ENCODE data around the gene ERGIC1. TPM values are rescaled to one million over a fixed set of nuclear protein-coding genes. Genes with fewer than 3 reads are reported as not detected.

Gene ERGIC1
- total and polyA plus RNA-seq, 10 of the 15 experiments (the other 5 are each of a cell fraction or from before 2014, with no cell fraction given): 8.8 to 104 (median 76.3) TPM

DNA sequence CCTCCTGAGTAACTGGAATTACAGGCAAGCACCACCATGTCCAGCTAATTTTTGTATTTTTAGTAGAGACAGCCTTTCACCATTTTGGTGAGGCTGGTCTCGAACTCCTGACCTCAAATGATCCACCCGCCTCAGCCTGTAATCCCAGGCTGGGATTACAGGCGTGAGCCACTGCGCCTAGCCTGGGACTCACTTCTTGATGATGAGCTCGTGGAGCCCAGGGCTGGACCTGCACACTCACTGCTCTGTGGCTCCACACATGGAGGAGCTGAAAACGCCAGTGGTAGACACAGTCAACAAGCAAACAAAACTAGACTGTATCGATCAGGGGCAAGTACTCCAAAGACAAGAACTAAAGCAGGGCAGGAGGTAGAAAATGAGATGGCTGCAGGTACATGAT is 65.4 kb downstream of the ERGIC1 start:
- no peak overlapping the region for H3K27ac ChIP-seq (ENCODE audit: control insufficient read depth, insufficient read depth)
- FAIRE-seq (no peak), ATAC-seq (no peak), DNase-seq (ENCODE audit: low read depth, low spot score) (no peak)
- POLR2A ChIA-PET: no interaction called here
- no peak overlapping the region for H3K4me2 ChIP-seq (ENCODE audit: control insufficient read depth, insufficient read depth)
- no peak overlapping the region for H3K9ac ChIP-seq (ENCODE audit: control insufficient read depth, insufficient read depth, low read length)
- no peaks in the 10 kb centered on the region for H3K27me3 ChIP-seq (replicated peaks in 1 of 2; ENCODE audit: control insufficient read depth in 2 of 2, insufficient read depth in 2 of 2, low read length in 1 of 2)
- no peak overlapping the region for H3K4me3 ChIP-seq
- CTCF ChIA-PET: interaction anchor here (0.6 to 1.8 kb wide), 5 partner anchors 33 to 184 kb away, joined by 3 to 5 read pairs (median 4); partner anchors contain the start of gene RPL26L1
- peaks cover 15 to 20% of the 10 kb centered on the region in 2 experiments; a peak in 3 of 4 replicates for H3K36me3 ChIP-seq (ENCODE audit: control insufficient read depth in 2 of 2, insufficient read depth in 2 of 2, low read length in 1 of 2)
- no peaks in the 10 kb centered on the region for H3K79me2 ChIP-seq (ENCODE audit: control insufficient read depth, insufficient read depth, low read length)
- H3K9me3 ChIP-seq (replicated peaks; ENCODE audit: control insufficient read depth, insufficient read depth, low read length): no peaks in the 10 kb centered on the region
- SMC1A ChIA-PET (ENCODE audit: uncharacterized antibody, unreplicated experiment): interaction anchor here (1.1 to 1.2 kb wide), 2 partner anchors 34 to 64 kb away, joined by 3 read pairs; no protein-coding TSS in a partner anchor
- no TSS peak for BruUV-seq (replicated peaks)
- H2AFZ ChIP-seq (ENCODE audit: control insufficient read depth, low read depth, low read length): no peak overlapping the region
- no peaks in the 10 kb centered on the region for H3K4me1 ChIP-seq (ENCODE audit: control insufficient read depth, insufficient read depth, low read length)
- in situ Hi-C loops (cut with MboI): no loop called here
- RAD21 ChIA-PET (ENCODE audit: unreplicated experiment): no interaction called here
- intact Hi-C loops (cut with micrococcal nuclease; ENCODE audit: unreplicated experiment): no loop called here
- H4K20me1 ChIP-seq (ENCODE audit: control insufficient read depth, insufficient read depth): no peaks in the 10 kb centered on the region
- 99% methylated on average over 7 of the region's 7 CpGs for WGBS (ENCODE audit: insufficient coverage, insufficient replicate concordance, low lambda C conversion rate, missing lambda C conversion rate)
- no peak for TF ChIP-seq NR2C1 (IDR thresholded peaks at IDR 0.05)
- TF ChIP-seq BHLHE40 (IDR thresholded peaks at IDR 0.05; ENCODE audit: borderline replicate concordance in 1 of 2, low read depth in 2 of 2, low read length in 1 of 2): no peak
- no peak for TF ChIP-seq RFX5 (IDR thresholded peaks at IDR 0.05; ENCODE audit: low read depth, low read length)
- TF ChIP-seq TCF7 (IDR thresholded peaks at IDR 0.05; ENCODE audit: borderline replicate concordance): no peak
- no peak for TF ChIP-seq NRF1 (conservative IDR thresholded peaks at IDR 0.05; ENCODE audit: low read depth, low read length)
- no peak for TF ChIP-seq YY1 (IDR thresholded peaks at IDR 0.05; ENCODE audit: low read depth, low read length)
- TF ChIP-seq PAX8 (IDR thresholded peaks at IDR 0.05): no peak
- TF ChIP-seq, protein P1, sequence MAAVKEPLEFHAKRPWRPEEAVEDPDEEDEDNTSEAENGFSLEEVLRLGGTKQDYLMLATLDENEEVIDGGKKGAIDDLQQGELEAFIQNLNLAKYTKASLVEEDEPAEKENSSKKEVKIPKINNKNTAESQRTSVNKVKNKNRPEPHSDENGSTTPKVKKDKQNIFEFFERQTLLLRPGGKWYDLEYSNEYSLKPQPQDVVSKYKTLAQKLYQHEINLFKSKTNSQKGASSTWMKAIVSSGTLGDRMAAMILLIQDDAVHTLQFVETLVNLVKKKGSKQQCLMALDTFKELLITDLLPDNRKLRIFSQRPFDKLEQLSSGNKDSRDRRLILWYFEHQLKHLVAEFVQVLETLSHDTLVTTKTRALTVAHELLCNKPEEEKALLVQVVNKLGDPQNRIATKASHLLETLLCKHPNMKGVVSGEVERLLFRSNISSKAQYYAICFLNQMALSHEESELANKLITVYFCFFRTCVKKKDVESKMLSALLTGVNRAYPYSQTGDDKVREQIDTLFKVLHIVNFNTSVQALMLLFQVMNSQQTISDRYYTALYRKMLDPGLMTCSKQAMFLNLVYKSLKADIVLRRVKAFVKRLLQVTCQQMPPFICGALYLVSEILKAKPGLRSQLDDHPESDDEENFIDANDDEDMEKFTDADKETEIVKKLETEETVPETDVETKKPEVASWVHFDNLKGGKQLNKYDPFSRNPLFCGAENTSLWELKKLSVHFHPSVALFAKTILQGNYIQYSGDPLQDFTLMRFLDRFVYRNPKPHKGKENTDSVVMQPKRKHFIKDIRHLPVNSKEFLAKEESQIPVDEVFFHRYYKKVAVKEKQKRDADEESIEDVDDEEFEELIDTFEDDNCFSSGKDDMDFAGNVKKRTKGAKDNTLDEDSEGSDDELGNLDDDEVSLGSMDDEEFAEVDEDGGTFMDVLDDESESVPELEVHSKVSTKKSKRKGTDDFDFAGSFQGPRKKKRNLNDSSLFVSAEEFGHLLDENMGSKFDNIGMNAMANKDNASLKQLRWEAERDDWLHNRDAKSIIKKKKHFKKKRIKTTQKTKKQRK (IDR thresholded peaks at IDR 0.05; ENCODE audit: low read depth, low read length): no peak
- TF ChIP-seq, protein P2, sequence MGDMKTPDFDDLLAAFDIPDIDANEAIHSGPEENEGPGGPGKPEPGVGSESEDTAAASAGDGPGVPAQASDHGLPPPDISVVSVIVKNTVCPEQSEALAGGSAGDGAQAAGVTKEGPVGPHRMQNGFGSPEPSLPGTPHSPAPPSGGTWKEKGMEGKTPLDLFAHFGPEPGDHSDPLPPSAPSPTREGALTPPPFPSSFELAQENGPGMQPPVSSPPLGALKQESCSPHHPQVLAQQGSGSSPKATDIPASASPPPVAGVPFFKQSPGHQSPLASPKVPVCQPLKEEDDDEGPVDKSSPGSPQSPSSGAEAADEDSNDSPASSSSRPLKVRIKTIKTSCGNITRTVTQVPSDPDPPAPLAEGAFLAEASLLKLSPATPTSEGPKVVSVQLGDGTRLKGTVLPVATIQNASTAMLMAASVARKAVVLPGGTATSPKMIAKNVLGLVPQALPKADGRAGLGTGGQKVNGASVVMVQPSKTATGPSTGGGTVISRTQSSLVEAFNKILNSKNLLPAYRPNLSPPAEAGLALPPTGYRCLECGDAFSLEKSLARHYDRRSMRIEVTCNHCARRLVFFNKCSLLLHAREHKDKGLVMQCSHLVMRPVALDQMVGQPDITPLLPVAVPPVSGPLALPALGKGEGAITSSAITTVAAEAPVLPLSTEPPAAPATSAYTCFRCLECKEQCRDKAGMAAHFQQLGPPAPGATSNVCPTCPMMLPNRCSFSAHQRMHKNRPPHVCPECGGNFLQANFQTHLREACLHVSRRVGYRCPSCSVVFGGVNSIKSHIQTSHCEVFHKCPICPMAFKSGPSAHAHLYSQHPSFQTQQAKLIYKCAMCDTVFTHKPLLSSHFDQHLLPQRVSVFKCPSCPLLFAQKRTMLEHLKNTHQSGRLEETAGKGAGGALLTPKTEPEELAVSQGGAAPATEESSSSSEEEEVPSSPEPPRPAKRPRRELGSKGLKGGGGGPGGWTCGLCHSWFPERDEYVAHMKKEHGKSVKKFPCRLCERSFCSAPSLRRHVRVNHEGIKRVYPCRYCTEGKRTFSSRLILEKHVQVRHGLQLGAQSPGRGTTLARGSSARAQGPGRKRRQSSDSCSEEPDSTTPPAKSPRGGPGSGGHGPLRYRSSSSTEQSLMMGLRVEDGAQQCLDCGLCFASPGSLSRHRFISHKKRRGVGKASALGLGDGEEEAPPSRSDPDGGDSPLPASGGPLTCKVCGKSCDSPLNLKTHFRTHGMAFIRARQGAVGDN (IDR thresholded peaks at IDR 0.05): no peak
- no peak for TF ChIP-seq HDAC2 (IDR thresholded peaks at IDR 0.05)
- no peak for TF ChIP-seq GABPA (IDR thresholded peaks at IDR 0.05; ENCODE audit: low read depth)
- no peak for TF ChIP-seq JUND (IDR thresholded peaks at IDR 0.05; ENCODE audit: low read depth, low read length)
- TF ChIP-seq BMI1 (IDR thresholded peaks at IDR 0.05; ENCODE audit: borderline replicate concordance): no peak
- no peak for TF ChIP-seq ZNF592 (IDR thresholded peaks at IDR 0.05)
